ENCODE data around the gene TSSK6.

DNA sequence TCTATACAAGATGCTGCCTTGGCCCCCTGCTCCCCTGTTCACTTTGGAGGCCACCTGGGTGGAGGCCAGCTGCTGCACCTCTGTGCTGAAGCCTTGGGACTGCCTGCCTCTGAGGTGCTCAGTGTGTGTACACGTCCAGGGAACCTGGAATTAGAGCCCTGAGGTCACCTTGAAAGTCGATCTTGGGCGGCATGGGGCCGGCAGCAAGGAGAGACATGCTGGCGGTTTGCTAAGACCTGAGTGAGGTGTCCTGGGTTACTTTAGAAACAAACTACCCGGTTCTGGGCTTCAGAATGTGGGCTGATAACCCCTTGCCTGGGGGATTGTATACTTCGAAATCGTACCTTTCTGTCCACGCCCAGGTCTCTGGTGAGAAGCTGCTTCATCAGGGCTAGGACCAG lies 25.5 kb downstream of the TSSK6 start:
- TF ChIP-seq, protein P1, sequence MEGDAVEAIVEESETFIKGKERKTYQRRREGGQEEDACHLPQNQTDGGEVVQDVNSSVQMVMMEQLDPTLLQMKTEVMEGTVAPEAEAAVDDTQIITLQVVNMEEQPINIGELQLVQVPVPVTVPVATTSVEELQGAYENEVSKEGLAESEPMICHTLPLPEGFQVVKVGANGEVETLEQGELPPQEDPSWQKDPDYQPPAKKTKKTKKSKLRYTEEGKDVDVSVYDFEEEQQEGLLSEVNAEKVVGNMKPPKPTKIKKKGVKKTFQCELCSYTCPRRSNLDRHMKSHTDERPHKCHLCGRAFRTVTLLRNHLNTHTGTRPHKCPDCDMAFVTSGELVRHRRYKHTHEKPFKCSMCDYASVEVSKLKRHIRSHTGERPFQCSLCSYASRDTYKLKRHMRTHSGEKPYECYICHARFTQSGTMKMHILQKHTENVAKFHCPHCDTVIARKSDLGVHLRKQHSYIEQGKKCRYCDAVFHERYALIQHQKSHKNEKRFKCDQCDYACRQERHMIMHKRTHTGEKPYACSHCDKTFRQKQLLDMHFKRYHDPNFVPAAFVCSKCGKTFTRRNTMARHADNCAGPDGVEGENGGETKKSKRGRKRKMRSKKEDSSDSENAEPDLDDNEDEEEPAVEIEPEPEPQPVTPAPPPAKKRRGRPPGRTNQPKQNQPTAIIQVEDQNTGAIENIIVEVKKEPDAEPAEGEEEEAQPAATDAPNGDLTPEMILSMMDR (optimal IDR thresholded peaks at IDR 0.05 in 1 of 3, IDR thresholded peaks at IDR 0.05 in 1 of 3, conservative IDR thresholded peaks at IDR 0.05 in 1 of 3; ENCODE audit: extremely low read depth in 1 of 3, insufficient read depth in 2 of 3, low read length in 3 of 3): no peak
- no peak for TF ChIP-seq EZH2 (IDR thresholded peaks at IDR 0.05; ENCODE audit: low read length)
